IMR-90 (cell line): Measurements from ENCODE around the gene RAP1A. TPM values are rescaled to one million over a fixed set of nuclear protein-coding genes. Genes with fewer than 3 reads are reported as not detected.

ENCODE experiments used
- ATAC-seq: fragments of 200-7000 bp; cut with Tn5 transposase; 2 replicates; pipeline ENCODE4 v1.9.1; 2020; ENCODE audit warnings: low read depth, mild to moderate bottlenecking, moderate library complexity
- BruUV-seq: library from RNA; stranded (reverse); fragments of 400-500 nt; replicated peaks from 2 replicates; lab custom pipeline; 2021; lab: Mats Ljungman, UMichigan
- CTCF ChIA-PET: fragments of 300-600 bp; formaldehyde crosslinking; extraction: SDS; loops from one replicate; lab custom pipeline; 2021; ENCODE audit warnings: antibody characterized with exemption; lab: Yijun Ruan, JAX
- POLR2A ChIA-PET: fragments of 300-600 bp; sonication (Branson Sonifier 250); formaldehyde crosslinking; loops from one replicate; lab custom pipeline; 2022; ENCODE audit warnings: antibody characterized with exemption; ENCODE audit not compliant: unreplicated experiment; lab: Charles Lee
- DNase-seq: peaks from one replicate; pipeline ENCODE4 v3.0.0; 2013
- H2AFZ ChIP-seq: replicated peaks from 2 replicates; pipeline ENCODE3; 2013; ENCODE audit warnings: low read length, mild to moderate bottlenecking; ENCODE audit not compliant: poor library complexity
- H2AK5ac ChIP-seq: 2 replicates; pipeline ENCODE4 v1.6.1; 2013; ENCODE audit warnings: low read depth, low read length, inconsistent platforms
- H2AK9ac ChIP-seq: replicated peaks from 2 replicates; pipeline ENCODE3; 2013; ENCODE audit warnings: mild to moderate bottlenecking, low read depth, low read length, moderate library complexity; ENCODE audit not compliant: poor library complexity
- H2BK120ac ChIP-seq: 2 replicates; pipeline ENCODE4 v1.6.1; 2013; ENCODE audit warnings: low read depth, low read length, inconsistent platforms
- H2BK15ac ChIP-seq: 3 replicates; pipeline ENCODE4 v1.6.1; 2013; ENCODE audit warnings: low read depth, low read length, inconsistent platforms
- H2BK20ac ChIP-seq: 2 replicates; pipeline ENCODE4 v1.6.1; 2013; ENCODE audit warnings: low read depth, mild to moderate bottlenecking, inconsistent platforms, low read length, moderate library complexity
- H2BK5ac ChIP-seq: 2 replicates; pipeline ENCODE4 v1.6.1; 2013; ENCODE audit warnings: mild to moderate bottlenecking, low read depth, low read length, inconsistent platforms; ENCODE audit not compliant: poor library complexity, severe bottlenecking
- H3K14ac ChIP-seq: replicated peaks from 2 replicates; pipeline ENCODE4 v1.6.1; 2013; ENCODE audit warnings: low read depth, low read length, inconsistent platforms
- H3K18ac ChIP-seq: 2 replicates; pipeline ENCODE4 v1.6.1; 2013; ENCODE audit warnings: low read depth, low read length, control low read depth
- H3K23ac ChIP-seq: 2 replicates; pipeline ENCODE4 v1.6.1; 2013; ENCODE audit warnings: low read depth, low read length, inconsistent platforms
- H3K27ac ChIP-seq: 2 replicates; pipeline ENCODE4 v1.5.1; 2013; ENCODE audit warnings: mild to moderate bottlenecking, control low read depth, low read length; ENCODE audit not compliant: insufficient read depth
- H3K27me3 ChIP-seq: 2 replicates; pipeline ENCODE4 v1.6.1; 2013; ENCODE audit warnings: low read length; ENCODE audit not compliant: control insufficient read depth, insufficient read depth
- H3K36me3 ChIP-seq: 2 replicates; pipeline ENCODE4 v1.6.1; 2013; ENCODE audit warnings: low read length, mixed read lengths; ENCODE audit not compliant: control insufficient read depth, insufficient read depth
- H3K4ac ChIP-seq: 2 replicates; pipeline ENCODE4 v1.6.1; 2013; ENCODE audit warnings: low read depth, low read length, inconsistent platforms
- H3K4me1 ChIP-seq: 2 replicates; pipeline ENCODE4 v1.6.1; 2013; ENCODE audit warnings: low read length, mixed read lengths; ENCODE audit not compliant: control insufficient read depth, insufficient read depth
- H3K4me2 ChIP-seq: 2 replicates; pipeline ENCODE4 v1.6.1; 2013; ENCODE audit warnings: low read depth, mild to moderate bottlenecking, control low read depth, low read length, moderate library complexity
- H3K4me3 ChIP-seq: 2 replicates; pipeline ENCODE4 v1.5.1; 2013; ENCODE audit warnings: low read depth, mild to moderate bottlenecking, control low read depth, low read length, moderate library complexity; ENCODE audit not compliant: insufficient read depth
- H3K56ac ChIP-seq: 2 replicates; pipeline ENCODE4 v1.6.1; 2013; ENCODE audit warnings: low read length, inconsistent platforms; ENCODE audit not compliant: insufficient read depth; ENCODE audit errors: extremely low read depth
- H3K79me1 ChIP-seq, 2 experiments: 2 replicates each; pipeline ENCODE4 v1.6.1; 2013; ENCODE audit warnings: low read length in 2 of 2, inconsistent platforms in 1 of 2, low read depth in 1 of 2
- H3K9ac ChIP-seq: 2 replicates; pipeline ENCODE4 v1.6.1; 2013; ENCODE audit warnings: low read depth, low read length, control low read depth
- H3K9me1 ChIP-seq: 2 replicates; pipeline ENCODE4 v1.6.1; 2013; ENCODE audit warnings: low read length, inconsistent platforms; ENCODE audit not compliant: insufficient read depth
- H3K9me3 ChIP-seq: 2 replicates; pipeline ENCODE4 v1.6.1; 2013; ENCODE audit warnings: low read length; ENCODE audit not compliant: control insufficient read depth, insufficient read depth
- H4K20me1 ChIP-seq: 2 replicates; pipeline ENCODE4 v1.6.1; 2013; ENCODE audit warnings: low read length, inconsistent platforms; ENCODE audit not compliant: insufficient read depth
- H4K5ac ChIP-seq: 2 replicates; pipeline ENCODE4 v1.6.1; 2013; ENCODE audit warnings: mild to moderate bottlenecking, low read depth, low read length, control low read depth
- H4K8ac ChIP-seq, 2 experiments: 2 replicates each; pipeline ENCODE4 v1.6.1; 2013; ENCODE audit warnings: low read depth in 2 of 2, low read length in 2 of 2, control low read depth in 1 of 2, inconsistent platforms in 1 of 2
- H4K91ac ChIP-seq: 2 replicates; pipeline ENCODE4 v1.6.1; 2013; ENCODE audit warnings: low read depth, low read length, inconsistent platforms; ENCODE audit not compliant: insufficient read depth
- BHLHE40 ChIP-seq: fragments of 150-350 bp; IDR thresholded peaks from 2 replicates; pipeline ENCODE4 v1.6.1; 2016; ENCODE audit warnings: mild to moderate bottlenecking, low read depth, low read length
- CEBPB ChIP-seq: IDR thresholded peaks from 2 replicates; pipeline ENCODE4 v1.6.1; 2012; ENCODE audit warnings: low read depth, low read length, improper control_type of control experiment
- CHD1 ChIP-seq: IDR thresholded peaks from 2 replicates; pipeline ENCODE4 v1.6.1; 2012; ENCODE audit warnings: low read depth, low read length, improper control_type of control experiment
- FOS ChIP-seq: fragments of 150-350 bp; IDR thresholded peaks from 2 replicates; pipeline ENCODE4 v1.6.1; 2016; ENCODE audit warnings: low read depth, low read length
- MAFK ChIP-seq: IDR thresholded peaks from 2 replicates; pipeline ENCODE4 v1.6.1; 2012; ENCODE audit warnings: low read depth, low read length, improper control_type of control experiment
- MAZ ChIP-seq: IDR thresholded peaks from 2 replicates; pipeline ENCODE4 v1.6.1; 2012; ENCODE audit warnings: low read depth, mild to moderate bottlenecking, low read length, improper control_type of control experiment, moderate library complexity, borderline replicate concordance
- MXI1 ChIP-seq: IDR thresholded peaks from 2 replicates; pipeline ENCODE4 v1.6.1; 2012; ENCODE audit warnings: low read depth, mild to moderate bottlenecking, low read length, moderate library complexity, borderline replicate concordance
- NFE2L2 ChIP-seq: fragments of 150-350 bp; IDR thresholded peaks from 2 replicates; pipeline ENCODE4 v1.6.1; 2016; ENCODE audit warnings: low read depth, mild to moderate bottlenecking, low read length
- POLR2A ChIP-seq: IDR thresholded peaks from 2 replicates; pipeline ENCODE4 v1.6.1; 2012; ENCODE audit warnings: mild to moderate bottlenecking, low read depth, low read length
- RAD21 ChIP-seq: IDR thresholded peaks from 2 replicates; pipeline ENCODE4 v1.6.1; 2012; ENCODE audit warnings: low read length, improper control_type of control experiment
- RFX5 ChIP-seq: IDR thresholded peaks from 2 replicates; pipeline ENCODE4 v1.8.0; 2012; ENCODE audit warnings: low read depth, mild to moderate bottlenecking, low read length, moderate library complexity
- SMC3 ChIP-seq: fragments of 150-350 bp; IDR thresholded peaks from 2 replicates; pipeline ENCODE4 v1.6.1; 2016; ENCODE audit warnings: low read depth, mild to moderate bottlenecking, antibody characterized with exemption, low read length, moderate library complexity
- WGBS, 2 experiments: methylation state at CpG; one replicate each; pipeline versions ENCODE4 v1.1.5 to v1.1.7; 2013; ENCODE audit warnings: missing lambda C conversion rate in 2 of 2; ENCODE audit not compliant: insufficient read length in 1 of 2; ENCODE audit errors: extremely low coverage in 2 of 2; 5-methylcytosine and 5-hydroxymethylcytosine counted together
- dilution Hi-C: fragments of 300-500 bp; cut with HindIII; formaldehyde crosslinking; loops from one replicate; pipeline ENCODE4 v1.14.3; 2018; ENCODE audit warnings: low sequenced_read_pairs; ENCODE audit not compliant: unreplicated experiment
- in situ Hi-C: fragments of 300-500 bp; cut with MboI; formaldehyde crosslinking; loops from 3 replicates; pipeline ENCODE4 v1.14.3; 2019; ENCODE audit warnings: low sequenced_read_pairs, inconsistent platforms, mixed read lengths
- intact Hi-C: fragments of 100-400 bp; cut with micrococcal nuclease; formaldehyde crosslinking; loops from 2 replicates; pipeline ENCODE4 v1.10.0; 2022
- polyA plus RNA-seq, 3 experiments: library from polyadenylated mRNA; depleted of rRNA; stranded (reverse); fragments of >200 nt; gene quantifications; 2 replicates each; pipeline ENCODE4 v1.2.3, GENCODE V29; 2012; ENCODE audit warnings: low replicate concordance in 1 of 3
- total RNA-seq: library from RNA; depleted of rRNA; stranded (reverse); fragments of >200 nt; gene quantifications from 2 replicates; pipeline ENCODE4 v1.2.3, GENCODE V29; 2012
- TF ChIP-seq, protein P1 (sequence below): fragments of 150-350 bp; IDR thresholded peaks from 2 replicates; pipeline ENCODE4 v1.6.1; 2017; ENCODE audit warnings: mild to moderate bottlenecking, antibody characterized with exemption, low read length, low read depth
- TF ChIP-seq, protein P2 (sequence below): fragments of 150-350 bp; IDR thresholded peaks from 2 replicates; pipeline ENCODE4 v1.6.1; 2016; ENCODE audit warnings: low read depth, mild to moderate bottlenecking, low read length, moderate library complexity, borderline replicate concordance
- TF ChIP-seq, protein P3 (sequence below): conservative IDR thresholded peaks from 2 replicates; pipeline ENCODE4 v1.5.1; 2012; ENCODE audit warnings: mild to moderate bottlenecking, low read depth, low read length, improper control_type of control experiment

RAP1A gene
- total and polyA plus RNA-seq, 2 of the 4 experiments (the other 2 are of a cell fraction): 18.1 to 43.6 TPM

DNA sequence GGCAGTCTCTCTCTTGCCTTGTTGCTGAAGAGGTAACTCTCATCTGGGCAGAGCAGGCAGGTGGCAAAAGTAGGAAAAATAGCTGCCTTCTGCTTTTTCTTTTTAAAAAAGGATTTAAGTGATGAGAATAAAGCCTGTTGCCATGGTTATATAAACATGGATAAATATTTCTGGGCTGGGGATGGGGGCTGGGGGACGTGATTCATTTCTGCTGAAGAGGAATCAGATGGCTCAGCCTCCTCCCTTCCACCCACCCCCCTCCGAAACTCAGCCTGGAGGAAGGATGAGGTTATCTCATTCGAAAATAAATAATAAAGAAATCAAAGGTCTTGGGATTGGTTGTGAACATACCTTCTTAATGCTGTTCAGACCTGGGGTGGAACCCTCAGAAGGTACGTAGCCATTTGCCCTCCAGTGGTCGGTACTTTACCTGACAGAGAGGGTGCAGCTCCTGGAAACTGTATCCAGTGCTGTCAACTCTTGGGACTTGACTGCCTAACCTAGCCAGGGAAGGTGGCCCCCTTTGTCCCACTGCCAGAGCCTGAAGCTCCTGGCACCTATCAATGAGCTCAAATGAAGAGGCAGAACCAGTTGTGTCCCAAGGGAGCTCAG lies 123.5 kb downstream of the RAP1A start:
- H2BK120ac ChIP-seq: peak overlapping the region; percentile 69
- in situ Hi-C loops (no loop called here), dilution Hi-C loops (no loop called here), intact Hi-C loops (no loop called here)
- H4K20me1 ChIP-seq: peaks cover 10% of the 10 kb centered on the region; the same call in 1 of the 2 replicates
- peak overlapping the region; percentile 70 for H2BK5ac ChIP-seq
- peak; percentile 7 for ATAC-seq
- ChIA-PET CTCF (interaction anchor here (2.5 kb wide), 1 partner anchor 28 kb away, joined by 13 read pairs; no protein-coding TSS in a partner anchor), POLR2A (no interaction called here)
- peak overlapping the region in 1 of 2 experiments; percentile 56; a peak in 2 of 4 replicates for H4K8ac ChIP-seq
- WGBS, 2 experiments: 60% methylated on average over 1 of the region's 5 CpGs; no CpG with 5 or more reads in 1 of the 2 experiments
- H3K18ac ChIP-seq: peak overlapping the region; percentile 39
- BruUV-seq: no TSS peak
- peak overlapping the region; percentile 90 for H2AK5ac ChIP-seq
- no peaks in the 10 kb centered on the region for H3K9me3 ChIP-seq
- no peak overlapping the region for H3K4me3 ChIP-seq
- H2AFZ ChIP-seq: no peak overlapping the region
- peaks cover under 1 to 11% of the 10 kb centered on the region in 2 experiments; a peak in 2 of 4 replicates for H3K79me1 ChIP-seq
- H3K23ac ChIP-seq: peak overlapping the region; percentile 33
- H3K56ac ChIP-seq: no peak overlapping the region
- peak overlapping the region; percentile 37 for H3K4me2 ChIP-seq
- DNase-seq: peak; percentile 86
- peaks cover 15% of the 10 kb centered on the region for H3K4me1 ChIP-seq
- H4K91ac ChIP-seq: peak overlapping the region; percentile 87
- H3K14ac ChIP-seq: peak overlapping the region; percentile 20
- H3K9ac ChIP-seq: peak overlapping the region; percentile 28; the same call in 1 of the 2 replicates
- peaks cover 36% of the 10 kb centered on the region for H3K9me1 ChIP-seq
- H4K5ac ChIP-seq: no peak overlapping the region
- no peaks in the 10 kb centered on the region for H3K27me3 ChIP-seq
- H3K36me3 ChIP-seq: no peaks in the 10 kb centered on the region
- H2AK9ac ChIP-seq: peak overlapping the region; percentile 56
- peak overlapping the region; percentile 70 for H3K27ac ChIP-seq
- H2BK20ac ChIP-seq: peak overlapping the region; percentile 95
- peak overlapping the region; percentile 93; the same call in 2 of the 3 replicates for H2BK15ac ChIP-seq
- H3K4ac ChIP-seq: peak overlapping the region; percentile 87
- TF ChIP-seq BHLHE40: 0 out of 2 replicates have a peak, but pooled peaks have one; percentile 16
- TF ChIP-seq CHD1: no peak
- TF ChIP-seq MXI1: no peak
- TF ChIP-seq FOS: peak; percentile 81; the same call in 1 of the 2 replicates
- TF ChIP-seq SMC3: no peak
- no peak for TF ChIP-seq CEBPB
- TF ChIP-seq POLR2A: no peak
- TF ChIP-seq, protein P1, sequence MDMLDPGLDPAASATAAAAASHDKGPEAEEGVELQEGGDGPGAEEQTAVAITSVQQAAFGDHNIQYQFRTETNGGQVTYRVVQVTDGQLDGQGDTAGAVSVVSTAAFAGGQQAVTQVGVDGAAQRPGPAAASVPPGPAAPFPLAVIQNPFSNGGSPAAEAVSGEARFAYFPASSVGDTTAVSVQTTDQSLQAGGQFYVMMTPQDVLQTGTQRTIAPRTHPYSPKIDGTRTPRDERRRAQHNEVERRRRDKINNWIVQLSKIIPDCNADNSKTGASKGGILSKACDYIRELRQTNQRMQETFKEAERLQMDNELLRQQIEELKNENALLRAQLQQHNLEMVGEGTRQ: no peak
- TF ChIP-seq NFE2L2: 0 out of 2 replicates have a peak, but pooled peaks have one; percentile 6
- TF ChIP-seq RFX5: no peak
- peak; percentile 78 for TF ChIP-seq MAZ
- TF ChIP-seq, protein P2, sequence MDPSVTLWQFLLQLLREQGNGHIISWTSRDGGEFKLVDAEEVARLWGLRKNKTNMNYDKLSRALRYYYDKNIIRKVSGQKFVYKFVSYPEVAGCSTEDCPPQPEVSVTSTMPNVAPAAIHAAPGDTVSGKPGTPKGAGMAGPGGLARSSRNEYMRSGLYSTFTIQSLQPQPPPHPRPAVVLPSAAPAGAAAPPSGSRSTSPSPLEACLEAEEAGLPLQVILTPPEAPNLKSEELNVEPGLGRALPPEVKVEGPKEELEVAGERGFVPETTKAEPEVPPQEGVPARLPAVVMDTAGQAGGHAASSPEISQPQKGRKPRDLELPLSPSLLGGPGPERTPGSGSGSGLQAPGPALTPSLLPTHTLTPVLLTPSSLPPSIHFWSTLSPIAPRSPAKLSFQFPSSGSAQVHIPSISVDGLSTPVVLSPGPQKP: no peak
- TF ChIP-seq, protein P3, sequence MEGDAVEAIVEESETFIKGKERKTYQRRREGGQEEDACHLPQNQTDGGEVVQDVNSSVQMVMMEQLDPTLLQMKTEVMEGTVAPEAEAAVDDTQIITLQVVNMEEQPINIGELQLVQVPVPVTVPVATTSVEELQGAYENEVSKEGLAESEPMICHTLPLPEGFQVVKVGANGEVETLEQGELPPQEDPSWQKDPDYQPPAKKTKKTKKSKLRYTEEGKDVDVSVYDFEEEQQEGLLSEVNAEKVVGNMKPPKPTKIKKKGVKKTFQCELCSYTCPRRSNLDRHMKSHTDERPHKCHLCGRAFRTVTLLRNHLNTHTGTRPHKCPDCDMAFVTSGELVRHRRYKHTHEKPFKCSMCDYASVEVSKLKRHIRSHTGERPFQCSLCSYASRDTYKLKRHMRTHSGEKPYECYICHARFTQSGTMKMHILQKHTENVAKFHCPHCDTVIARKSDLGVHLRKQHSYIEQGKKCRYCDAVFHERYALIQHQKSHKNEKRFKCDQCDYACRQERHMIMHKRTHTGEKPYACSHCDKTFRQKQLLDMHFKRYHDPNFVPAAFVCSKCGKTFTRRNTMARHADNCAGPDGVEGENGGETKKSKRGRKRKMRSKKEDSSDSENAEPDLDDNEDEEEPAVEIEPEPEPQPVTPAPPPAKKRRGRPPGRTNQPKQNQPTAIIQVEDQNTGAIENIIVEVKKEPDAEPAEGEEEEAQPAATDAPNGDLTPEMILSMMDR: no peak
- TF ChIP-seq RAD21: peak; percentile 5; the same call in 1 of the 2 replicates
- no peak for TF ChIP-seq MAFK
